Duodenal mucosa (tissue), 2 donors: ENCODE measurements around the gene MYO5A.

Experiments
- H3K27ac ChIP-seq: one replicate; pipeline ENCODE4 v1.7.0; 2013; ENCODE audit warnings: low read depth, low read length
- H3K27me3 ChIP-seq, 2 donors: one replicate each; pipeline ENCODE4 v1.7.0; 2013; ENCODE audit warnings: low read length in 2 of 2, control low read depth in 1 of 2; ENCODE audit not compliant: insufficient read depth in 2 of 2, control insufficient read depth in 1 of 2
- H3K36me3 ChIP-seq, 2 donors: one replicate each; pipeline ENCODE4 v1.7.0; 2013; ENCODE audit warnings: low read length in 2 of 2, control low read depth in 1 of 2; ENCODE audit not compliant: insufficient read depth in 2 of 2, control insufficient read depth in 1 of 2
- H3K4me1 ChIP-seq, 2 donors: one replicate each; pipeline ENCODE4 v1.7.0; 2013; ENCODE audit warnings: low read length in 2 of 2, control low read depth in 1 of 2; ENCODE audit not compliant: insufficient read depth in 2 of 2, control insufficient read depth in 1 of 2
- H3K4me3 ChIP-seq, 2 donors: one replicate each; pipeline ENCODE4 v1.7.0; 2013; ENCODE audit warnings: low read length in 2 of 2, low read depth in 1 of 2
- H3K9ac ChIP-seq, 2 donors: one replicate each; pipeline ENCODE4 v1.7.0; 2013; ENCODE audit warnings: low read length in 2 of 2, low read depth in 1 of 2
- H3K9me3 ChIP-seq, 2 donors: one replicate each; pipeline ENCODE4 v1.7.0; 2013; ENCODE audit warnings: low read length in 2 of 2, control low read depth in 1 of 2; ENCODE audit not compliant: control insufficient read depth in 1 of 2

The MYO5A gene

DNA sequence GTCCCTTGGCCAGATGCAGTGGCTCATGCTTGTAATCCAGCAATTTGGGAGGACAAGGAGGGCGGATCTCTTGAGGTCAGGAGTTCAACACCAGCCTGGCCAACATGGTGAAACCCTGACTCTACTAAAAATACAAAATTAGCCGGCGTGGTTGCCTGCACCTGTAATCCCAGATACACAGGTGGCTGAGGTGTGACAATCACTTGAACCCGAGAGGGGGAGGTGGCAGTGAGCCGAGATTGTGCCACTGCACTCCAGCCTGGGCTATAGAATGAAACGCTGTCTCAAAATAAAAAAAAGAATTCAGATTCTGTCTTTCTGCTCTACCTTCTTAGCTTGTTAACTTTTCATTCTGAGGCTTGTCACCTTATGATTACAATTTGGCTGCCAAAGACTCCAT is 22.1 kb downstream of the MYO5A start:
- H3K4me1 ChIP-seq = no peaks in the 10 kb centered on the region
- H3K27ac ChIP-seq = no peak overlapping the region
- no peaks in the 10 kb centered on the region for H3K36me3 ChIP-seq
- no peaks in the 10 kb centered on the region for H3K27me3 ChIP-seq
- no peak overlapping the region for H3K9ac ChIP-seq
- no peak overlapping the region for H3K4me3 ChIP-seq
- no peaks in the 10 kb centered on the region for H3K9me3 ChIP-seq

DNA sequence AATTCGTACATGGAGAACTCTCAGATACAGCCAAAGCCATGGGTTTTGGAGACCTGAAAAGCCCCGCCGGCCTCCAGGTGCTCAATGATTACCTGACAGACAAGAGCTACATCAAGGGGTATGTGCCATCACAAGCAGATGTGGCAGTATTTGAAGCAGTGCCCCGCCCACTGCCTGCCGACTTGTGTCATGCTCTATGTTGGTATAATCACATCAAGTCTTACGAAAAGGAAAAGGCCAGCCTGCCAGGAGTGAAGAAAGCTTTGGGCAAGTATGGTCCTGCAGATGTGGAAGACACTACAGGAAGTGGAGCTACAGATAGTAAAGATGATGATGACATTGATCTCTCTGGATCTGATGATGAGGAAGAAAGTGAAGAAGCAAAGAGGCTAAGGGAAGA is 23.5 kb downstream of the MYO5A start:
- Histone ChIP-seq H3K9ac (no peak overlapping the region), H3K9me3 (no peaks in the 10 kb centered on the region), H3K27me3 (no peaks in the 10 kb centered on the region), H3K4me1 (no peaks in the 10 kb centered on the region), H3K27ac (no peak overlapping the region), H3K4me3 (no peak overlapping the region), H3K36me3 (no peaks in the 10 kb centered on the region)

GRCh38 chr15:52503788-52504496 is 24.7 kb downstream of the MYO5A start:
- no peaks in the 10 kb centered on the region for H3K36me3 ChIP-seq
- H3K27ac ChIP-seq = no peak overlapping the region
- H3K4me3 ChIP-seq = no peak overlapping the region
- H3K4me1 ChIP-seq = no peaks in the 10 kb centered on the region
- H3K9ac ChIP-seq = no peak overlapping the region
- H3K9me3 ChIP-seq = no peaks in the 10 kb centered on the region
- no peaks in the 10 kb centered on the region for H3K27me3 ChIP-seq

GRCh38 chr15:52502608-52503007 is 26.1 kb downstream of the MYO5A start:
- H3K9me3 ChIP-seq = no peaks in the 10 kb centered on the region

GRCh38 chr15:52499506-52499905 is 29.2 kb downstream of the MYO5A start:
- Histone ChIP-seq H3K9me3 (no peaks in the 10 kb centered on the region), H3K27ac (no peak overlapping the region), H3K9ac (no peak overlapping the region), H3K4me3 (no peak overlapping the region), H3K27me3 (no peaks in the 10 kb centered on the region), H3K4me1 (no peaks in the 10 kb centered on the region), H3K36me3 (no peaks in the 10 kb centered on the region)

More at GRCh38 chr15:52502608-52503007, 26.1 kb downstream of the MYO5A start:
- Histone ChIP-seq H3K4me1 (no peaks in the 10 kb centered on the region), H3K27ac (no peak overlapping the region), H3K4me3 (no peak overlapping the region), H3K9ac (no peak overlapping the region), H3K36me3 (no peaks in the 10 kb centered on the region), H3K27me3 (no peaks in the 10 kb centered on the region)

DNA sequence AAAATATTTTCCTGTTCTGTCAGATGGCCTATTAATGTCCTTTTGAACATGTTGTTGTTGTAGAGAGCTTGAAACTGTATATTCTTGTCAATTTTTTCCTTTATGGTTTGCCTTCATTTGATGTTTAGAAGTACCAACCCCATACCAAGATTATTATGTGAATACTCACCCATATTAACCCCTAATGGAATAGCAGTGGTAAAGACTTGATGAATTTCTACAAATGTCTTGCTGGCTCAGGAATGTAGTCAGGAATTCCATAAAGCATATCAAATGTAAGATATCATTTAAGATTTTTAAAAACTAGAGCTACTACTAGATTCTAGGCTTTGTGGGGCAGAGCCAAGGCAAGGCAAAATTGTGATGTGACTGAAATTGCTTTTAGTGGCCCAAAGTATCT is 30.0 kb downstream of the MYO5A start:
- H3K27me3 ChIP-seq = no peaks in the 10 kb centered on the region
- no peak overlapping the region for H3K27ac ChIP-seq
- no peak overlapping the region for H3K9ac ChIP-seq
- H3K4me3 ChIP-seq = no peak overlapping the region
- no peaks in the 10 kb centered on the region for H3K36me3 ChIP-seq
- no peaks in the 10 kb centered on the region for H3K9me3 ChIP-seq
- no peaks in the 10 kb centered on the region for H3K4me1 ChIP-seq

DNA sequence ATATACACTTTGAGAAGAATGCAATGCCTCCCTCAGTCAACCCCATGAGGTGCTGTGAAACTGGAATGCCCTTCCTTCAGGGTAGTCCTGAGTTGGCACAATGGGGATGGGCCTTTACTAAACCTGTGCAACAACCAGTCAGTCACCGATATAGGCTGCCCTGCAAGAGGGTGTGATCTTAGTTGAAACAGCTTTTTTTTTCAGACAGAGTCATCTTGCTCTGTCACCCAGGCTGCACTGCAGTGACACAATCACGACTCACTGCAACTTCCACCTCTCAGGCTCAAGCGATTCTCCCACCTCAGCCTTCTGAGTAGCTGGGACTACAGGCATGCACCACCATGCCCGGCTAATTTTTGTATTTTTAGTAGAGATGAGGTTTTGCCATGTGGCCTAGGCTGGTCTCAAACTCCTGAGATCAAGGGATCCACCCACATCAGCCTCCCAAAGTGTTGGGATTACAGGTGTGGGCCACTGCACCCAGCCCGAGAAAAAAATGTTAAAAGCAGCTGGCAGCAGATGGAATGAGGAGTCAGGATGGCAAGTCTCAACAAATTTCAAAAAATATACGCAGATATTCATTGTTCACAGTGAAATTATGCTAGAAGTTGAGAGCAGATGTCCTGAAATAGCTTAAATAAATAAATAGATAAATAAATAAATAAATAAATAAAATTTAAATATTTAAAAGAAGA is 31.8 kb downstream of the MYO5A start:
- H3K4me1 ChIP-seq = no peaks in the 10 kb centered on the region
- H3K9ac ChIP-seq = no peak overlapping the region
- no peak overlapping the region for H3K4me3 ChIP-seq
- H3K27me3 ChIP-seq = no peaks in the 10 kb centered on the region
- no peaks in the 10 kb centered on the region for H3K36me3 ChIP-seq
- no peaks in the 10 kb centered on the region for H3K9me3 ChIP-seq
- no peak overlapping the region for H3K27ac ChIP-seq

GRCh38 chr15:52496175-52496574 is 32.5 kb downstream of the MYO5A start:
- Histone ChIP-seq H3K27me3 (no peaks in the 10 kb centered on the region), H3K9me3 (no peaks in the 10 kb centered on the region), H3K9ac (no peak overlapping the region), H3K4me1 (no peaks in the 10 kb centered on the region), H3K27ac (no peak overlapping the region), H3K4me3 (no peak overlapping the region), H3K36me3 (no peaks in the 10 kb centered on the region)

- Histone ChIP-seq H3K4me3 (no peak overlapping the region), H3K4me1 (no peaks in the 10 kb centered on the region), H3K27me3 (no peaks in the 10 kb centered on the region), H3K9me3 (no peaks in the 10 kb centered on the region), H3K27ac (no peak overlapping the region), H3K36me3 (no peaks in the 10 kb centered on the region), H3K9ac (no peak overlapping the region)
Measured at GRCh38 chr15:52495125-52495524, 33.6 kb downstream of the MYO5A start.

- Histone ChIP-seq H3K4me1 (no peaks in the 10 kb centered on the region), H3K27me3 (no peaks in the 10 kb centered on the region), H3K9ac (no peak overlapping the region), H3K4me3 (no peak overlapping the region), H3K9me3 (no peaks in the 10 kb centered on the region), H3K27ac (no peak overlapping the region), H3K36me3 (no peaks in the 10 kb centered on the region)
Measured at GRCh38 chr15:52493968-52494367, 34.7 kb downstream of the MYO5A start.
